GM12864 (cell line): ENCODE measurements around the gene SLC35F4.

Source experiments
- DNase-seq: peaks from one replicate; pipeline ENCODE4 v3.0.0-alpha.2; 2011; ENCODE audit warnings: low read depth
- H3K4me3 ChIP-seq: 2 replicates; pipeline ENCODE4 v1.5.1; 2011; ENCODE audit warnings: mild to moderate bottlenecking, low read depth, low read length, control low read depth
- CTCF ChIP-seq: IDR thresholded peaks from 2 replicates; pipeline ENCODE4 v1.5.1; 2011; ENCODE audit warnings: low read depth, mild to moderate bottlenecking, moderate library complexity, low read length, control low read depth, inconsistent platforms; ENCODE audit errors: missing control alignments

SLC35F4 gene

GRCh38 chr14:57751400-57751799 is 114.5 kb downstream of the SLC35F4 start:
- no peak for DNase-seq
- H3K4me3 ChIP-seq: no peak overlapping the region
- no peak for TF ChIP-seq CTCF

GRCh38 chr14:57749267-57749666 is 116.6 kb downstream of the SLC35F4 start:
- DNase-seq: no peak
- TF ChIP-seq CTCF: no peak
- H3K4me3 ChIP-seq: no peak overlapping the region

GRCh38 chr14:57748279-57748678 is 117.6 kb downstream of the SLC35F4 start:
- H3K4me3 ChIP-seq: no peak overlapping the region
- TF ChIP-seq CTCF: no peak
- DNase-seq: no peak

GRCh38 chr14:57747036-57747435 is 118.9 kb downstream of the SLC35F4 start:
- H3K4me3 ChIP-seq: no peak overlapping the region
- no peak for TF ChIP-seq CTCF
- DNase-seq: no peak

GRCh38 chr14:57746563-57746962 is 119.3 kb downstream of the SLC35F4 start:
- no peak for DNase-seq
- no peak overlapping the region for H3K4me3 ChIP-seq
- no peak for TF ChIP-seq CTCF

GRCh38 chr14:57739516-57739915 is 126.4 kb downstream of the SLC35F4 start:
- H3K4me3 ChIP-seq: no peak overlapping the region
- no peak for DNase-seq
- no peak for TF ChIP-seq CTCF

GRCh38 chr14:57737598-57737997 is 128.3 kb downstream of the SLC35F4 start:
- no peak for DNase-seq
- H3K4me3 ChIP-seq: no peak overlapping the region
- no peak for TF ChIP-seq CTCF
